AG04449 (cell line): ENCODE data around the gene NAV2.

Experiments used
- CTCF ChIA-PET: fragments of 350-600 bp; formaldehyde crosslinking; extraction: SDS; loops from one replicate; lab custom pipeline; 2021; ENCODE audit warnings: antibody characterized with exemption; lab: Yijun Ruan, JAX
- POLR2A ChIA-PET: fragments of 400-600, 350-600 bp; formaldehyde crosslinking; extraction: SDS; loops from one replicate; lab custom pipeline; 2020; ENCODE audit warnings: antibody characterized with exemption, inconsistent platforms; lab: Yijun Ruan, JAX
- DNase-seq: peaks from one replicate; pipeline ENCODE4 v3.0.0-alpha.2; 2010; ENCODE audit warnings: low read depth, low spot score
- H3K4me3 ChIP-seq: 2 replicates; pipeline ENCODE4 v1.5.1; 2011; ENCODE audit warnings: low read depth, mild to moderate bottlenecking, control low read depth, low read length
- TF ChIP-seq, protein P1 (sequence below): IDR thresholded peaks from one replicate; pipeline ENCODE4 v1.5.1; 2011; ENCODE audit warnings: mild to moderate bottlenecking, moderate library complexity, low read length, control low read depth, inconsistent platforms; ENCODE audit not compliant: insufficient read depth; ENCODE audit errors: missing control alignments

The NAV2 gene

DNA sequence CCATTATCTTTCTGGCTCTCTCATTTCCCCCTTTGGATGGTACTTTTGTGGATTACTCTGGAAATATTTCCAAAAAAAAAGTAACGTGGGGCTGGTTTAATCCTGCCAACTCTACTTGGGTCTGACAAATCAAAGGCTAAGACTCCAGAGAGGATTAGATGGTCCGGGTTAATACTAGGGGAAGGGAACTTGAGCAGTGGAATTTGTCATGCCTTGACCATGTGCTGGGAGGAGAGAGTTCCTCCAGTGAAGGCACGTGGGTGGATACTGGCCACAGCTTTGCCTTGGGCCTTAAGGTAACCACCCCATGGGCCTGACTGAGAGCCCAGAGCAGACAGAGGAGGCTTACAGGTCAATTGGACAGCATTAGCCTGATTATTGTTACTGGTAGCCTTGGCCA lies 120.3 kb downstream of the NAV2 start:
- H3K4me3 ChIP-seq, result no peak overlapping the region

GRCh38 chr11:19834771-19835170 lies 122.1 kb downstream of the NAV2 start:
- no peak for DNase-seq
- no peak overlapping the region for H3K4me3 ChIP-seq
- POLR2A ChIA-PET, result no interaction called here
- CTCF ChIA-PET, result no interaction called here
- TF ChIP-seq, protein P1, sequence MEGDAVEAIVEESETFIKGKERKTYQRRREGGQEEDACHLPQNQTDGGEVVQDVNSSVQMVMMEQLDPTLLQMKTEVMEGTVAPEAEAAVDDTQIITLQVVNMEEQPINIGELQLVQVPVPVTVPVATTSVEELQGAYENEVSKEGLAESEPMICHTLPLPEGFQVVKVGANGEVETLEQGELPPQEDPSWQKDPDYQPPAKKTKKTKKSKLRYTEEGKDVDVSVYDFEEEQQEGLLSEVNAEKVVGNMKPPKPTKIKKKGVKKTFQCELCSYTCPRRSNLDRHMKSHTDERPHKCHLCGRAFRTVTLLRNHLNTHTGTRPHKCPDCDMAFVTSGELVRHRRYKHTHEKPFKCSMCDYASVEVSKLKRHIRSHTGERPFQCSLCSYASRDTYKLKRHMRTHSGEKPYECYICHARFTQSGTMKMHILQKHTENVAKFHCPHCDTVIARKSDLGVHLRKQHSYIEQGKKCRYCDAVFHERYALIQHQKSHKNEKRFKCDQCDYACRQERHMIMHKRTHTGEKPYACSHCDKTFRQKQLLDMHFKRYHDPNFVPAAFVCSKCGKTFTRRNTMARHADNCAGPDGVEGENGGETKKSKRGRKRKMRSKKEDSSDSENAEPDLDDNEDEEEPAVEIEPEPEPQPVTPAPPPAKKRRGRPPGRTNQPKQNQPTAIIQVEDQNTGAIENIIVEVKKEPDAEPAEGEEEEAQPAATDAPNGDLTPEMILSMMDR, result no peak

More for the DNA sequence above, 120.3 kb downstream of the NAV2 start:
- DNase-seq, result no peak
- ChIA-PET CTCF (no interaction called here), POLR2A (no interaction called here)
- TF ChIP-seq, protein P1, result no peak

DNA sequence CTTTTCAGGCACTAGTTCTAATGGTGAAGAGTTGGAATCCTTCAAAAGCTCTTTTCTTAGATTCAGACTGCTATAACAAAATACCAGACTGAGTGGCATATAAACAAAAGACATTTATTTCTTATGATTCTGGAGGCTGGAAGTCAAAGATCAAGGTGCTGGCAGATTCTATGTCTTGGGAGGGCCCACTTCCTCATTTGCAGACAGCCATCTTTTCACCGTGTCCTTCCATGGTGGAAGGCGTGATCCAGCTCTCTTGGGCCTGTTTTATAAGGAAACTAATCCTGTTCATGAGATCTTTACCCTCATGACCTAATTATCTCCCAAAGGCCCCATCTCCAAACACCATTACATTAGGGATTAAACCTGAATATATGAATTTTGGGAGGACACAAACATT lies 124.0 kb downstream of the NAV2 start:
- no peak for DNase-seq
- POLR2A ChIA-PET, result no interaction called here
- TF ChIP-seq, protein P1, result no peak
- H3K4me3 ChIP-seq, result no peak overlapping the region
- CTCF ChIA-PET, result no interaction called here

GRCh38 chr11:19838994-19839768 lies 126.5 kb downstream of the NAV2 start:
- DNase-seq, result no peak
- CTCF ChIA-PET, result interaction anchor here (0.8 to 1.4 kb wide), 4 partner anchors 66 to 293 kb away, joined by 3 to 4 read pairs (median 3); no protein-coding TSS in a partner anchor
- TF ChIP-seq, protein P1, result no peak
- H3K4me3 ChIP-seq, result no peak overlapping the region
- POLR2A ChIA-PET, result no interaction called here

GRCh38 chr11:19840961-19841360 lies 128.3 kb downstream of the NAV2 start:
- no peak for DNase-seq
- H3K4me3 ChIP-seq, result no peak overlapping the region
- CTCF ChIA-PET, result interaction anchor here (1.3 to 2.5 kb wide), 4 partner anchors 14 to 283 kb away, joined by 3 to 8 read pairs (median 6); no protein-coding TSS in a partner anchor
- POLR2A ChIA-PET, result no interaction called here
- TF ChIP-seq, protein P1, result no peak

DNA sequence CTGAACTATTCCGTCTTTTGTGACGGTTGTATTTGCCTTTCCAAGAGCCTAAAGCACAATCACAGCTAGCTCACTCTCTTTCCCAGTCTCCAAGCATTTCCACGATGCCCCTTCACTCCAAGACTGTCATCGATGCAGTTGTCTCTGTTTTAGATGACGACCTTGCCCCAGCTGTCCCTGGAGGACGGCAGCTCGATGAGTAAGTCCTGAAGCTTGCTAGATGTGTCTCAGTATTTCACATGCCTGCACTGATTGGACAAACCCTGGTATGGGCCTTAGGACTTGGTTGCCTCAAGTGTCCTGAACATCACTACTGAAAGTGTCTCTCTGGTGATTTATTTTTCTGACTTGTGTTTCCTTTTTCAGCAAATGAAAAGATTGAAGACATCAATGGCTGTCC lies 129.9 kb downstream of the NAV2 start:
- TF ChIP-seq, protein P1, result no peak
- no peak overlapping the region for H3K4me3 ChIP-seq
- DNase-seq, result no peak
- POLR2A ChIA-PET, result no interaction called here
- CTCF ChIA-PET, result interaction anchor here (1.2 to 2.5 kb wide), 4 partner anchors 12 to 285 kb away, joined by 3 to 8 read pairs (median 8); no protein-coding TSS in a partner anchor
